ENCODE measurements around the gene NF1.

Gene NF1

DNA sequence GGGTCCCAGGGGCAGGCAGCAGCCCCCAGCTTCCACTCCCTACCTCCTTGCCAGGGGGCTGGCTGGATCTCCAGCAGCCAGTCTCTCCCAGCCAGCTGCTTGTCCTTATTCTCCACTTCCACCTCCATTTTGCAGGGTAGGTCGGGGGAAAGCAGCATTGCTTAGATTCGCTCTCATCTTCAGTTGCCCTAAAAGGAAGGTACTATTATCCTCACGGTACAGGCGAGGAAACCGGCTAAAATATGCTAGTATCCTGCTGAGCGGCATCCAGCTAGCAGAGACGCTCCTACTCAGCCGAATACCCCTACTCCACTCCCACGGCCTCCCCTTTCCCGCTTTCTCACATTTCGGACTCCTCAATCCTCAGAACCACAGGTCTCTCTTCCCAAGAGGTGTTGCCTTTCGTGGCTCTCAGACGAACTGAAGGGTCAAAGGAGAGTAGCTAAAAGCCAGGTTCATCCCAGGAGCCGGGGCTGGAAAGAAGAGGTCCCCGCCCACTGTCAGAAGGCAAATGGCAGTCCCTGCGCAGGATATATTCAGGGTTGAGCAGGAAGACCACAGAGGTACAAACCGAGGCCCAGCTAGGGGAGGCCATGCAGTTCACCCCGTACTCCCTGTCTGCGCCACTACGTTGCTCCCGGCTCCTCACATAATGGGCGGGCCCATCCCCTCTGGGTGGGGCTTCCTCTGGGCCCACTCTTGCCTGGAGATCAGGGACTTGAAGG lies 295.0 kb downstream of the NF1 start:
- H3K27ac ChIP-seq: no peak overlapping the region
- TF ChIP-seq, protein P1, sequence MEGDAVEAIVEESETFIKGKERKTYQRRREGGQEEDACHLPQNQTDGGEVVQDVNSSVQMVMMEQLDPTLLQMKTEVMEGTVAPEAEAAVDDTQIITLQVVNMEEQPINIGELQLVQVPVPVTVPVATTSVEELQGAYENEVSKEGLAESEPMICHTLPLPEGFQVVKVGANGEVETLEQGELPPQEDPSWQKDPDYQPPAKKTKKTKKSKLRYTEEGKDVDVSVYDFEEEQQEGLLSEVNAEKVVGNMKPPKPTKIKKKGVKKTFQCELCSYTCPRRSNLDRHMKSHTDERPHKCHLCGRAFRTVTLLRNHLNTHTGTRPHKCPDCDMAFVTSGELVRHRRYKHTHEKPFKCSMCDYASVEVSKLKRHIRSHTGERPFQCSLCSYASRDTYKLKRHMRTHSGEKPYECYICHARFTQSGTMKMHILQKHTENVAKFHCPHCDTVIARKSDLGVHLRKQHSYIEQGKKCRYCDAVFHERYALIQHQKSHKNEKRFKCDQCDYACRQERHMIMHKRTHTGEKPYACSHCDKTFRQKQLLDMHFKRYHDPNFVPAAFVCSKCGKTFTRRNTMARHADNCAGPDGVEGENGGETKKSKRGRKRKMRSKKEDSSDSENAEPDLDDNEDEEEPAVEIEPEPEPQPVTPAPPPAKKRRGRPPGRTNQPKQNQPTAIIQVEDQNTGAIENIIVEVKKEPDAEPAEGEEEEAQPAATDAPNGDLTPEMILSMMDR (conservative IDR thresholded peaks at IDR 0.05; ENCODE audit: low read depth, low read length): peak; percentile 28; the same call in 1 of the 2 replicates
- H3K79me2 ChIP-seq (ENCODE audit: insufficient read depth, low read depth): no peaks in the 10 kb centered on the region
- no peaks in the 10 kb centered on the region for H3K27me3 ChIP-seq (ENCODE audit: insufficient read depth, low read depth)
- H3K4me1 ChIP-seq (ENCODE audit: low read depth, poor library complexity, severe bottlenecking): no peaks in the 10 kb centered on the region
- no peak overlapping the region for H3K4me3 ChIP-seq (IDR thresholded peaks at IDR 0.05; ENCODE audit: insufficient read depth, low read depth, low read length)
- no peaks in the 10 kb centered on the region for H3K36me3 ChIP-seq (ENCODE audit: insufficient read depth)
- no peak overlapping the region for H3K4me2 ChIP-seq
- no peaks in the 10 kb centered on the region for H4K20me1 ChIP-seq (ENCODE audit: insufficient read depth)
- no peak overlapping the region for H3K9ac ChIP-seq
- no peak overlapping the region for H2AFZ ChIP-seq (ENCODE audit: low read depth)

DNA sequence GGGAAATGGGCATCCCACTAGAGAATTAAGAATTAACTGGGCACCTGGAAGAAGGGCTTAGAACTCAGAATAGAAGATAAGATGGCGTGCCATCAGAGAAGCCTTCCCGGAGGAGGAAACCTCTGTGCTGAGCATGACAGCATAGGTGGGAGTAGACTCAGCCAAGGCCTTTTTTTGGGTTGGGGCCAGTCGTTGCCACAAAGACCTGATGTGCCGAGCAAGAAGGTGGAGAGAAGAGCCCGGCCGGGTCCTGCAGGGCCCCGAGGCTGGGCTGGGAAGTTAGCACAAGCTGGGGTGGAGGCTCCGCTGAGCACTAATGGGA lies 295.6 kb downstream of the NF1 start:
- H3K27me3 ChIP-seq (ENCODE audit: insufficient read depth, low read depth): no peaks in the 10 kb centered on the region
- TF ChIP-seq, protein P1 (conservative IDR thresholded peaks at IDR 0.05; ENCODE audit: low read depth, low read length): no peak
- no peak overlapping the region for H2AFZ ChIP-seq (ENCODE audit: low read depth)
- no peak overlapping the region for H3K9ac ChIP-seq
- H3K4me2 ChIP-seq: no peak overlapping the region
- H3K4me1 ChIP-seq (ENCODE audit: low read depth, poor library complexity, severe bottlenecking): no peaks in the 10 kb centered on the region
- H3K4me3 ChIP-seq (IDR thresholded peaks at IDR 0.05; ENCODE audit: insufficient read depth, low read depth, low read length): no peak overlapping the region
- no peak overlapping the region for H3K27ac ChIP-seq
- H4K20me1 ChIP-seq (ENCODE audit: insufficient read depth): no peaks in the 10 kb centered on the region
- H3K36me3 ChIP-seq (ENCODE audit: insufficient read depth): no peaks in the 10 kb centered on the region
- no peaks in the 10 kb centered on the region for H3K79me2 ChIP-seq (ENCODE audit: insufficient read depth, low read depth)

DNA sequence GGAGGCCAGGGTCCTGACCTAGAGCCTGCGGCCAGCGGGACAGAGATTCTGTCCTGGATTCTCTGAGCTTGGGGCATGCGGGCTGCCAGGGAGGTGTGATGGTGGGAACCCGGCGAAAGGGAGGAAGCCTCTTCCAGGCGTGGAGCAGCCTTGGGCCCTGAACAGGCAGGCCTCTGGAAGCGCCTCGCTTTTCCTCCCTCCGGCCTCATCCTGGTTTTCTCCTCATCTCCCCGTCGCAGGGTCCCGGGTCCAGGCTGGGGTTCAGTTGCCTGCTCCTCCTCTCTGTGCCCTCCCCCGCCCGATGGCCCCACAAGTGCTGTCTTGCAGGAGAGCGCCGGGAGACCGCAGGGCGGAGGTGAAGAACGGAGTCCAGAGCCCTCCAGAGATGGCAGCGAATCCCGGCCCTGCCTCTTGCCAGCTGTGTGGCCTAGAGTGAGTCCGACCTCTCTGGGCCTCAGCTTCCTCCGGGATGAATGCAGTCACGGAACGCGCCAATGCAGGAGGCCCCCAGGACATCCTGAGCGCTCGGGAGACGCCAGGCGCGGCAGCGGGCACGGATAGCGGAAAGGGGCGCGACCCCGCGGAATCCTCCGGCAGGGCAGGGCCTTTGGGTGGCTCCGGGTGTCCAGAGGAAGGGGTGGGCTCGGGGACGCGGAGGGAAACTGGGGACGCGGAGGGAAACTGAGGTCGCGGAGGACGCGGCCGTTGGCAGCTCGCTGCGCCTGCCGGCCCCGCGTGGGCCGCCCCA lies 296.1 kb downstream of the NF1 start:
- TF ChIP-seq, protein P1 (conservative IDR thresholded peaks at IDR 0.05; ENCODE audit: low read depth, low read length): no peak
- Histone ChIP-seq H3K4me2 (no peak overlapping the region), H3K36me3 (ENCODE audit: insufficient read depth) (no peaks in the 10 kb centered on the region), H4K20me1 (ENCODE audit: insufficient read depth) (no peaks in the 10 kb centered on the region), H2AFZ (ENCODE audit: low read depth) (no peak overlapping the region), H3K4me1 (ENCODE audit: low read depth, poor library complexity, severe bottlenecking) (no peaks in the 10 kb centered on the region), H3K27ac (no peak overlapping the region), H3K79me2 (ENCODE audit: insufficient read depth, low read depth) (no peaks in the 10 kb centered on the region), H3K9ac (no peak overlapping the region), H3K27me3 (ENCODE audit: insufficient read depth, low read depth) (no peaks in the 10 kb centered on the region), H3K4me3 (IDR thresholded peaks at IDR 0.05; ENCODE audit: insufficient read depth, low read depth, low read length) (no peak overlapping the region)

DNA sequence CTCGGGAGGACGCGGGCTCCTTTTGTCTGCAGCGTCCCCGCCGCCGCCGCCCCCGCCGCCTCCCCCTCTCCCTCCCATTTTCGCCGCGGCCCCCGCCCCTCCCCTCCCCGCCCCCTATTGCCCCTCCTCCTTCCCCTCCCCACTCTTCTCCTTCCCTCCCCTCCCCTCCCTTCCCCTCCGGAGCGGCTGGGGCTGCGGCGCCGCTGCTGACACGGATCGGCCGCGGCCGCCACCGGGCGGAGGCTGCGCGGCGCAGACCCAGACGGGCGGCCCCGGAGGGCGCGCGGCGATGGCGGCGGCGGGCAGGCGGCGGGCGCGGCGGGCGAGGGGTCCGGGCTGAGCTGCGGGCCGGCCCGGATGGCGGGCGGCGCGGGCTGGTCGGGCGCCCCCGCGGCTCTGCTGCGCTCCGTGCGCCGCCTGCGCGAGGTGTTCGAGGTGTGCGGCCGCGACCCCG lies 296.7 kb downstream of the NF1 start, which contains the start of gene RAB11FIP4:
TSS of gene RAB11FIP4 (plus strand) at position 180 of the 454 bp plus-strand sequence. CDS start at position 358, 178 bp downstream.
- Histone ChIP-seq H3K27me3 (ENCODE audit: insufficient read depth, low read depth) (no peaks in the 10 kb centered on the region), H3K36me3 (ENCODE audit: insufficient read depth) (no peaks in the 10 kb centered on the region), H3K4me2 (no peak within 1 kb of the TSS), H4K20me1 (ENCODE audit: insufficient read depth) (no peaks in the 10 kb centered on the region), H3K4me1 (ENCODE audit: low read depth, poor library complexity, severe bottlenecking) (no peaks in the 10 kb centered on the region), H3K9ac (no peak within 1 kb of the TSS), H2AFZ (ENCODE audit: low read depth) (no peak within 1 kb of the TSS), H3K27ac (no peak within 1 kb of the TSS), H3K4me3 (IDR thresholded peaks at IDR 0.05; ENCODE audit: insufficient read depth, low read depth, low read length) (no peak within 1 kb of the TSS), H3K79me2 (ENCODE audit: insufficient read depth, low read depth) (no peaks in the 10 kb centered on the region)
- TF ChIP-seq, protein P1 (conservative IDR thresholded peaks at IDR 0.05; ENCODE audit: low read depth, low read length): no peak
